C4-2B (cell line): ENCODE results near the gene SLC6A6.

Source experiments
- CTCF ChIP-seq: fragments of 450-650 bp; conservative IDR thresholded peaks from 2 replicates; pipeline ENCODE4 v1.5.1; 2017; ENCODE audit warnings: mild to moderate bottlenecking
- ZFX ChIP-seq: fragments of 450-650 bp; IDR thresholded peaks from 2 replicates; pipeline ENCODE4 v1.6.1; 2017

GRCh38 chr3:14441240-14441919 lies 39.0 kb downstream of the SLC6A6 start:
- TF ChIP-seq CTCF = no peak
- TF ChIP-seq ZFX = no peak
